ENCODE results near the gene MAPRE3.

The MAPRE3 gene

DNA sequence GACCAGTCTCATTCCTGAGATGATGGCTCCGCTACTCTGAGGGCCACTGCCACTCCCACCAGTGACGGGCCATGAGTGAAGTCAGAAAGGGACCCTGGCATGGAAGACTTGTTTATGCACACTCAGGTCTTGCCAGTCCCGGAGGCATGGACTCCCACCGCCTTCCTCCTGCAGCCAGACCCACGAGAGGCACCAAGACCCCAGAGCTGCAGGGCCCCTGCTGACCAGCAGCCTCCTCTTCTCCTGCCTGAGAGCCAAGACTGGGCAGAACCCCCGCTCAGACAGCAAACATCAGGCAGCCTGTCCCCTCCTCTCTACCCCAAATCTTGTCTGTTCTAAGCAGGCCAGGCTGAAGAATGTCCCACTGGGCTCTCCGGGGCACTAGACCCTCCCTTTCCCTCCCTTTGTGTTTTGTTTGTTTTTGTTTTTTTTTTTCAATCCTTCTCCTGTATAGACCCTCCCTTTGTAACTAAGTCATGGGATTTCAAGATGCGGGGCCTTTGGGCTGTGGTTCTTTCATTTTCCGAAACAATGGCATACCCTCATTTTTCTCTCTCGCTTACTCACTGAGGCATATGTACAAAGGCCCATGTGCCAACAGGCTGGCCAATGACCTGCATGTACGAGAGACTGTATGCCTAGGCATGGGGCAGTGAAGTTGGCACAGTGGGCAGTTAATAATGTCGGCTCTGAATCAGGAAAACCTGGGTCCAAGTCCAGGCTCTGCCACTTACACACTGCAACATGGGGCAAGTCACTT lies 24.3 kb upstream of the MAPRE3 start:
- intact Hi-C loops (cut with DNase I): no loop called here
- DNase-seq: peak in 3 of 42 donors; percentile 23 to 53 (median 50)

DNA sequence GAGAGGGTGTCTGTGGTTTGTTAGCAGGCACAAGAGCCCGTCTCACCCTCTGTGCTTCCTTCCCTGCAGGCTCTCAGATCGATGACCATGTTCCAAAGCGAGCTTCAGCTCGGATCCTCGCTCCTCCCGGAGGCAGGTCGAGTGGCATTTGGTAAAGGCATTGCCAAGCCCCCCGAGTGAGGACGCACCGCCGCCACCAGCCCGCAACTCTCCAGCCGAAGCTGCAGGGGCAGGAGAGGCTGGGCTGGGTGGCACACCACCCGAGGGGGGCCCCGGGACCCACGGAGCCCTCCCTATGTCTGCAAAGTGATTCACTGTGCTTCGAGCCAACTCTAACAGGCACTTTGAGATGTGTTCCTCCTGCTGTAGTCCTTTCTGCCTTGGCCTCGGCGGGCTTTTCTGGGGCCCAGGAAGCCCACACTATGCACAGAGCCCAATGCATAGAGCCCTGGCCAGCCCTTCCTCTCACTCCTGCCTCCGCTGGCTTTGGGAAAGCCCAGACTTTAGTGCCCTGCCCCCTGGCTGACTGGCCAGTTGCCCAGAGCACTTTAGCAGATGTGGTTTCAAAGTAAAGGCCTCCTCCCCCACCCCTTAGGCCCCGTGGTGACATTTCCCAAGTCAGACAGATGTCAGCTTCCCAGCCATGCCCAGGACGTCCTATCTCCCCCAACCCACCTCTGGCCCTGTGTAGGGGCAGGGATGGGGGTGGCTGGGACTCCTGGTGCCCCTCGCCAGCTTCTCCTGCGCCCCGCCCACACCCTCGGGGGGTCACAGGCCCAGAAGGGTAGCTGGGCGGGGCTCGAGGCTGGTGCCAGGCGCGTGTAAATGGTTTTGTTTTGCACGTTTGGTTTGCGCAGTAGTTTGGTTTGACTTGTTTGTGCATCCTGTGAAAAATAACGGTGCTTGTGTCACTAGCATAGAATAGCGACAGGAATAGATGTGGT lies 23.3 kb upstream of the MAPRE3 start:
- DNase-seq: peak in 7 of 42 donors; percentile 24 to 57 (median 42)
- intact Hi-C loops (cut with DNase I): no loop called here

DNA sequence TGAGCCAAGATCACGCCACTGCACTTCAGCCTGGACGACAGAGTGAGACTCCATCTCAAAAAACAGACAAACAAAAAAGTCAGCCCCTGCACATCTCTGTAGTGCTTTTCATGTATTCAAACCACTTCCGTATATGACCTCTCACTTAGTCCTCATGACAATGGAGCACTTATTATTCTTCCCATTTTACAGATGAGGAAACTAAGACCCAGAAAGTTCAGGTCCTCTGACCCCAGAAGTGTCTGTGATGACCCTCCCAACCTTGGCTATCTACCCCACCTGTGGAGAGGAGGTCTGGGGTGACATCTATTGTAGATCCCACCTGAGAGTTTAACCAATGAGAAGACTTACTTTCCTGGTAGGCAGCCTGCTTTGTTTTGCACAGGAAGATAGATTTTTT lies 21.6 kb upstream of the MAPRE3 start:
- intact Hi-C loops (cut with DNase I): no loop called here
- DNase-seq: no peak

DNA sequence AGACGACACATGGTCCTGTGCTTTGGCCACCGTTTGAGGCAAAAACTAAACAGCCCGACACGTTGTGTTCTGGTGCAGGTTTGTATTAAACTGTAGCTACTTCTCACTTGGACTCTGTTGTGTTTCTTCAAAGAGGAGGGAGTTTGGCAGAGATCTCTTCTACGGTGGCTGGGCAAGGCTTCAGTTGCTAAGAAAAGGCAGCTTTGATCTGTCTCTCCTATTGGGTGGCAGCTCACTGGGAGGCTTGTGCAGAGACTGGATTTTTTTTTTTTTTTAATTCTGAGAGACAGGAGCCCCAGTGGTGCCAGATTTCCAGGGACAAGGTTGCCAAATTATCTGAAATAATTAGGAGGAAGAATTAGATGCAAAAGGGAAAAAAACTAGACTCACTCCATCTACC lies 20.2 kb upstream of the MAPRE3 start:
- peak in 1 of 42 donors; percentile 29 for DNase-seq
- intact Hi-C loops (cut with DNase I): no loop called here

DNA sequence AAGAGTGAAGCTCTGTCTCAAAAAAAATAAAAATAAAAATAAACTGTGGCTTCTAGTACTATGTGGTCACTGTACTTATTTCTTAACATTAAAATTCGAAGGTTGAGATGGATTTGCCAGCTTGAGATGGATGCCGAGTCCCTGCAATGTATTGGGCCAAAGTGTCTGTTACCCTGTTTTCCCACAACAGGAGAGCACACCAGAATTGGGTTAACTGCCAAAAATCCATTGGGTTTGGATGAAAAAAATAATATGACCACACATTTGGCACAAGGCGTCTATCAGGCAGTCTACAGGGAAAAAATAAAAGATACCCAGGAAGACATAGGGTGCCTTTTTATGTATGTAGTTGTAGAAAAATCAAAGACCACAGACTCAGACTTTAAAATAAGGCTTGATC lies 19.2 kb upstream of the MAPRE3 start:
- no peak for DNase-seq
- intact Hi-C loops (cut with DNase I): no loop called here

DNA sequence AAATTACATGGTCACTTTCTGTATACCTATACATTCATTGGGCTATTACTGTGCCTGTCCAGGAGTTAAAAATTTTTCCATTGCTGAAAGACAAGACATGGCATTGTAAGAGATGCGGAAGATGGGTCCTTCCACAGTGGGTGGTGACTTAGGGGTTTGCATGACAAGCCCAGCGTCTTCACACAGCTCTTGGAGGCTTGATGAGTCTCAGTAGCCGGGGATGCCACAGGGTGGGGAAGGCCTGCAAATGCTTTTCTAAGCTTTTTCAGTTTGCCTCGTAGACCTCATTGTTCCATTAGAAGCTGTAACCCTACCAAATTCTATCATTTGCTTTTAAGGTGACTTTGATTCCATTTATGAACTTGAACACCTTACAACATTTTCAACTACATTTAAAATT lies 18.1 kb upstream of the MAPRE3 start:
- DNase-seq: no peak
- intact Hi-C loops (cut with DNase I): no loop called here

DNA sequence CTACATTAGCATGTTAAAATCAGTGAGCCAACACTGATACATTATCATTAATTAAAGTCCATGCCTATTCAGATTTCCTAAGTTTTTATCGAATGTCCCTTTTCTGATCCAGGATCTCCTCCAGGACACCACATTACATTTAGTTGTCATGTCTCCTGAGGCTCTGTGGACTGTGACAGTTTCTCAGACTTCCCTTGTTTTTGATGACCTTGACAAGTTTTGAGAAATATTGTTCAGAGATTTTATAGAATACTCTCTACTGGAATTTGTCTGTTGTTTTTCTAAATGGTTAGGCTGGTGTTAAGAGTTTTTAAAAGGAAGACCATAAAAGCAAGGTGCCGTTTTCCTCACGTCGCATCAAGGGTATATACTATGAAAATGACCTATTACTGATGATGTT lies 16.3 kb upstream of the MAPRE3 start:
- intact Hi-C loops (cut with DNase I): no loop called here
- no peak for DNase-seq

DNA sequence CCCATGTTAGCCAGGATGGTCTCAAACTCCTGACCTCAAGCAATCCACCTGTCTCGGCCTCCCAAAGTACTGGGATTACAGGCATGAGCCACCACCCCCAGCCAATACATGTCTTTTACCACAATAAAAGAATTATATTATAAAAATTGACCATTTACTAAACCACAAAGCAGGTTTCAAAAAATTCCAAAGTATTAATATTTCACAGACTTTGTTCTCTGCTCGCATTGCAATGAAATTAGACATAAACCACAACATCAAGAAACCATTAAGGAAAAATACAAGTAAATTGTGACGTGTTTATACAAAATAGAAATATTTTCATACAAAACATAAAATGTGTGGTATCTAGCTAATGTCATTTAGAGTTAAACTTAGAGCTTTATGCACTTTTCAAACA lies 13.4 kb upstream of the MAPRE3 start:
- intact Hi-C loops (cut with DNase I): no loop called here

DNA sequence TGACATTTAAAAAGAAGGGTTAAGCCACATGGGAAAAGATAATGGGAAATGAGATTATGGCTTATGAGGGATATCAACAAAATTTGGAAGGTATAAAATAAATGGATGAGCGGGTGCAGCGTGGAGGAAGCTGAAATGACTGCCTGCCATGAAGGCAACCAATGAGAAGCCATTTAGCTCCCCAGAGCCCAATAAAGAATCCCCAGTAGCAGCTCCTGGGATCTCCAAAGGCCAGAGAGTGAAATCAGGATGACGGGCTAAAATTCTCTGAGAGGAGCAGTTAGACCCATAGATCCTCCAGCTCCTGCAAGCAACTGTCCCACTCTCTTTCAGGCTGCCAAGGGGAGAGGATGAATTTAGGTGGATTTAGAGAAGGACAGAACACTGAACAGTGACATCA lies 12.9 kb upstream of the MAPRE3 start:
- no peak for DNase-seq
- intact Hi-C loops (cut with DNase I): no loop called here

More for the DNA sequence above, 13.4 kb upstream of the MAPRE3 start:
- DNase-seq: no peak

DNA sequence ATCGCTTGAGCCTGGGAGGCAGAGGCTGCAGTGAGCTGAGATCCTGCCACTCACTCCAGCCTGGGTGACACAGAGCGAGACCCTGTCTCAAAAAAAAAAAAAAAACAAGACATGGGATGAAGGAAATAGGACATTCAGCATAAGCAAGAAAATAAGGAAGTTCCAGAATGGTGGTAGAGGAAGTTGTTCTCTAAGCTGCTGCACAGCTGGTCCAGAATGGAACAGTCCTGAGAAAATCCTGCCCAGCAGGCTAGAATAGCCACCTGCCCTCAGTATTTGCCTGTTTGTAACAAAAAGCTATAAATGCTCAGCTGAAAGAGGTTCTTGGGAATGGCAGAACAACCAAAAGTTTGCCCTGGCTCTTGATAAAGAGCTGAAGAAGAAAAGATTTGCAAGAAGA lies 11.1 kb upstream of the MAPRE3 start:
- intact Hi-C loops (cut with DNase I): no loop called here
- DNase-seq: no peak

DNA sequence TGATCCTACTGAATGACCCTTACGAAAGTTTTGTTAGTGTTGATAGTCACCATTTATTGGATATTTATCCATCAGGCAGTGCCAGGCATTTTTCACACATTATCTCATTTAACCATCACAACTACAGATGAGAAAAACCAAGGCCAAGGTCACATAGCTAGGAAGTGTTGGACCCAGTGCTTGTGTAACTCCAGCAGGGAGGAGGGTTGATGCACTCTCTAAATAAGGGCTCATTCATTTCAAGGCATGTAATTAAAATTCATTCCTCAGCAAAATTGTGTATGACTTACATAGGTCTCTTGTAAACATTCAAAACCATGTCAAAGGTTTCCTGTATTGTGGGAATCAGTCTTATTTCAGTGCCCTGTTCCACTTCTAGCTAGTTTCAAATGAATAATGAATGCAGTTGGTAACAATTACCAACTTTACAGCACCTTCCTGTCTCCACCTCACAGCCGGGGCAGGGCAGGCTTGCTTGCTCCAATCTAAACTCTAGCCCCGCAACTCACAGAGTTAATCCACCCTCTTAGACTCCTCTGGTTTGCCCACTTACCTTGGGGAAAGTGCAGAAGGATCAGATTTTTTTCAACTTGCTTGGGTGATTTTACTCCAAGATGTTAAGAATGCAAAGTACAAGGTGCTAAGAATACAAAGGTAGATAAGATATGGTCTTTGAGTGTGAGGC lies 5.8 kb upstream of the MAPRE3 start:
- no peak for DNase-seq
- intact Hi-C loops (cut with DNase I): loop anchor here (5.0 kb wide), 1 partner anchor 123 kb away; the partner anchor contains the start of gene KHK

DNA sequence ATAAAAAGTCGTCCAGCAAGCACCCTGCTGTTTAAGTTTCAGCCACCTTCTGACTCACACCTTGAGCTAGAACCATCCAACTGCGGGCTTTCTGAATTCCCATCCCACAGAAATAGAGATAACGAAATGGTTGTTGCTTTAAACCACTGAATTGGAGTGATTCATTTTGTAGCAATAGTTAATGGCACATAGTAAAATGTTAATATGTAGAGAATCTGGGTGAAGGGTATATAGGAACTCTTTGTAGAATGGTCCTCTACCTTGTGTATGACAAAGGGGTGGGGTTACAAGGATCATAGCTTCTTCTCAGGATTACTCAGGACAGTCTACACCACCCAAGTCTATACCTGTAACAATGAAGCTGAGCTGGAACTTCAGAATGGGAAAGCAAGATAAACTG lies 2.4 kb upstream of the MAPRE3 start:
- intact Hi-C loops (cut with DNase I): no loop called here
- DNase-seq: no peak

DNA sequence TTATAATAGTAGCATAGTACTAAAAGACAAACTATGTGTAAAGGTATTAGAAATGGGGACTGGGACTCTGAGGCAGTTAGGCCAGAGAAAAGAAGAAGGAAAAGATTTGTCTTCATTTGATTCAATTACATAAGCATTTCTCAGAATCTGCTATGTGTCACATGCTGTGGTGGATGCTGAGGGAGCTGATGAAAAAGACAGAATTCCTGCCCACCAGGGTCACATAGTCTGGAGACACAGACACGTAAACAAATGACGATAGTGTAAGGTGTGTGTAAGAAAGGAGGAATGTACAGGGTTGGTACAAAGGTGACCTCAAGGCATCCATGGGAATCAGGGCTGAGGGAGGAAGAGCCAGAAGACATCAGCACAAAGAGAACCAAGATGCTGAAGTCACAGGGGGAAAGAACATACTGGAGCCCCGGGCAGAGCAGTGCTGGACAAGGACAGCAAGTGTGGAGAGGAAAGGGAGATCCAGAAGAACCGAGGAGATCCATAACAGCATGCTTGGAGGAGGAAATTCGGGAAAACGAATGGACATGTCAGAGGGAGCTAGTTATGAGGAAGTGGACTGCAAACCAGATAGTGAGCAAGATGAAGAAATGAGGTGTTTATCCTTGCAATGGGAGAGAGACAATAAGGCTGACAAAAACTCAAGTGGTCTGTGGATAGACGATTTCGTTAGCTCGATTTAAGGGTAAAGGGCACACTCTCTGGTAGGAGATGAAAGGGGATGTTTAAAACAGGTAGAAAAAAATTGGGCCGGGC lies 1.2 kb upstream of the MAPRE3 start:
- intact Hi-C loops (cut with DNase I): no loop called here
- no peak for DNase-seq

DNA sequence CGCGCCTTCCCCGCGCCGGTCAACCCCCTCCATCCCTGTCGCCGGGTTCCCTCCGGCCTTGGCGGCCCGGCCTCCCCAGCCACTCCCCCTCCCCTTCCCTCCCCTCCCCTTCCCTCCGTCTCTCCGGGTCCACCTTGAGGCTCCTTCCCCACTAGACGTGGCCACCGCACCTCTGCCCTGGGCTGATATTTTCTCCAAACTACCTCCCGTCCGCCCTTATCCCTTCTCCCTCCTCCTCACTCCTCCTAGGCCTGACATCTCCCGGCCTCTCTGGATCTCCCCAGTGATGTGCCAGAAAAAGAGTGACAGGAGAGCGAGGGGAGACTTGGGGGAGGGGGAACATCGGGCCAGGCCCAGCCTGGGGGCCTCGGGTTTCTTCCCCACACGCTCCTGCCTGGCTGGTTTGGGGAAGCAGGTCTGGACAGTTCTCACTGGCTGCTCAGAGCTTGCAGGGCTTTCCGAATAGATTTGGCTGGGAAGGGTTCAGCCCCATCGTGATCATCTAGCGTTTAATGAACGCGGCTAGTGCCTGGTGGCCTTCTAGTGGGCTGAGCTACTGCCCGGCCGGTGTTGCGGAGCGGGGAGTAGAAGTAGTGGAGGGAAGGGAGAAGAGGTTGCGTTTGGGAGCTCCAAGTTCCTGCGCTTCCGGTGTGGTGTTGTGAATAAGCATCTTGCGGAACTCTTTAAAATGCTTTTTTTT lies 641 bp downstream of the MAPRE3 start:
- intact Hi-C loops (cut with DNase I): loop anchor here (10.0 kb wide), 1 partner anchor 244 kb away; the partner anchor contains the start of genes ATRAID, CAD and SLC5A6
- peak in 16 of 42 donors; percentile 18 to 56 (median 28) for DNase-seq

DNA sequence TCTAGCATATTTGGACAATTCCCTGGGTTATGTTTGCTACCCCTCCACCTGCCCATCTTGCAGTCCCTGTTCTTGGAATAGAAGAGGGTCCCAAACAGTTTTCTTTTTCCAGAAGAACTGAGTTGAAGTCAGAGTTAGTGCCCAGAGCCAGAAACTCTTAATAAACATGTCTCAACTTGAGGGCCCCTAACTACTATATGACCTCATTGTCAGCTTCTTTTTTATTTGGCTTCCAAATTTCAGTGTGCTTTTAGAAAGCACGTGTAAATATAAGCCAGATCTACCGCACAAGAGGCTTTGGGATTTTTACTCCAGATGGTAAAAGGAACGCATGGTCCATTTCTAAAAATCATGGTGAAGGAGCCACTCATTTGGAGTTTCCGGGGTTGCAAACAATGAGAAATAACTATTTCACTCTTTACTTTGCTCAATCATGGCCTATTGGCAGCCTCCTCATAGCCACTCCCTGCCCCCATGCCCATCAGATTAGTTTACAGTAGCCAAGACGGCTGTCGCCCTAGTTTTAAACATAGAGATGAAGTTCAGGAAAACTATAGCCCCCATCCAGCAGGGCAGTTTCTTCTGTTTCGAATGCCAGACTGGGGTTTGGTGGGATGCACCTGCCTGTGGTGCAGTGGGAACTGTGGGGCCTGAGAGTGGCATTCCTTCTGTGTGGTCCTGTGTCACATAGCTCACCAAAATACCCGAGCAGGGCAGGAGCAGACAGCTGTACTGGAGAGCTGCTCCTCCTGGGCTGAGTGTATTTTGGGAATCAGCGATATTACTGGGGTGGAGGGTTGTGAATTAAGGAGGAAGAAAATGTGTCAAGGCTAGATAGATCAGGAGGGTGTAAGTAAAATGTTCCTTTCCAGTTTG lies 1.7 kb downstream of the MAPRE3 start:
- intact Hi-C loops (cut with DNase I): loop anchor here (10.0 kb wide), 1 partner anchor 243 kb away; the partner anchor contains the start of genes ATRAID, CAD and SLC5A6
- DNase-seq: no peak

DNA sequence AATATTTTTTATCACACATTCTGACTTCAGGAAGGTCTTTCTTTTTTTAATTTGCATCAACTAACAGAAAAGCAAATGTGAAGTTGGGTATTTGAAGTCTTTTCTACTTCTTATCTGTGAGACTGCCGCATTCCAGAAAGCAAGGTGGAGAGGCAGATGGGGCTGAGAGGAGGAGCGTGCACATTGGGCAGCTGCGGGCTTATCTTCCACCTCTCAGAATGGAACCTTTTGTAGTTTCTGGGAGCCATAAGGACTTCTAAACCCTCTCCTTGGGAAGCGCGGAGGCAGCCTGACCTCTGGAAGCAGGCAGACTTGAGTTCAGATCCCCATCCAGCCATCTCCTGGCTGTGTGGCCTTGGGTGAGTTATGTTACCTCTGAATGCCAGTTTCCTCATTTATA lies 3.9 kb downstream of the MAPRE3 start:
- no peak for DNase-seq
- intact Hi-C loops (cut with DNase I): loop anchor here (10.0 kb wide), 1 partner anchor 240 kb away; the partner anchor contains the start of genes ATRAID, CAD and SLC5A6

DNA sequence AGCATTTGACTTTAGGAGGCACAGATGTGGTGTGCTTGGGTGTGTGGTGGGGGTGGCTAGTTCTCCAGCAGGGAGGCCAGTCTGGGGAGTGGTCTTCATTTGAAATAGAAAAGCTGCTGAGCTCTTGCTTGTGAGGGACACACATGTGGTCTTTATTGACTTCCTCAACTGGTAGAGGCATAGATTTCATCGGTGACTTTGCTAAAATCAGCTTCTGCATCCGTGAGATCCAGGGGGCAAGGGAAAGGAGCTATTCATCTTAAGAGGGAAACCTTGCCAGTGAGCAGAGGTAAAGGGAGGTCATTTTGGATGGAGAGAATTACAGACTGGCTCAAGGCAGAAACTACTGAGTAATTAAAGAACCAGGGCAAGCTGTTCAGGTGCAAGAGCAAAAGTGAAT lies 4.7 kb downstream of the MAPRE3 start:
- no peak for DNase-seq
- intact Hi-C loops (cut with DNase I): loop anchor here (10.0 kb wide), 1 partner anchor 240 kb away; the partner anchor contains the start of genes ATRAID, CAD and SLC5A6

Data from head of caudate nucleus (tissue), 42 donors.